Measurements from ENCODE around the gene DOLPP1. TPM values are rescaled to one million over a fixed set of nuclear protein-coding genes. Genes with fewer than 3 reads are reported as not detected.

DOLPP1 gene
- polyA plus RNA-seq, 1 donor from 2014 or later: 31.5 TPM

- Histone ChIP-seq H3K4me3 (ENCODE audit: low read length) (no peak overlapping the region), H3K27me3 (ENCODE audit: insufficient read depth, low read depth, low read length) (no peaks in the 10 kb centered on the region), H4K20me1 (ENCODE audit: insufficient read depth) (no peaks in the 10 kb centered on the region), H3K9ac (ENCODE audit: low read length) (no peak overlapping the region), H3K79me2 (replicated peaks; ENCODE audit: insufficient read depth, low read length) (peaks cover 18% of the 10 kb centered on the region), H3K27ac (ENCODE audit: low read length) (no peak overlapping the region), H3K9me3 (ENCODE audit: low read length) (no peaks in the 10 kb centered on the region), H3K4me2 (ENCODE audit: low read length) (no peak overlapping the region), H3F3A (ENCODE audit: insufficient read depth, low read length, poor library complexity, severe bottlenecking) (no peaks in the 10 kb centered on the region), H2AFZ (ENCODE audit: low read depth, low read length) (no peak overlapping the region), H3K36me3 (ENCODE audit: insufficient read depth, low read length) (no peaks in the 10 kb centered on the region), H3K9me2 (ENCODE audit: insufficient read depth, low read length) (no peaks in the 10 kb centered on the region)
- TF ChIP-seq CTCF (IDR thresholded peaks at IDR 0.05; ENCODE audit: poor library complexity, severe bottlenecking) (no peak), SMC3 (conservative IDR thresholded peaks at IDR 0.05; ENCODE audit: poor library complexity) (no peak), RAD21 (conservative IDR thresholded peaks at IDR 0.05) (no peak), MXI1 (conservative IDR thresholded peaks at IDR 0.05; ENCODE audit: poor library complexity, severe bottlenecking) (no peak), TAF1 (IDR thresholded peaks at IDR 0.05; ENCODE audit: low read depth) (no peak), REST (IDR thresholded peaks at IDR 0.05; ENCODE audit: borderline replicate concordance) (no peak), POLR2AphosphoS5 (IDR thresholded peaks at IDR 0.05) (no peak), EP300 (conservative IDR thresholded peaks at IDR 0.05; ENCODE audit: poor library complexity, severe bottlenecking) (no peak), EZH2 (IDR thresholded peaks at IDR 0.05; ENCODE audit: borderline replicate concordance, insufficient read depth, low read length, poor library complexity, severe bottlenecking) (no peak)
Observed at GRCh38 chr9:129078691-129079503, 2.0 kb upstream of the DOLPP1 start.

GRCh38 chr9:129079829-129080228 lies 1.1 kb upstream of the DOLPP1 start:
- no peak overlapping the region for H3K4me2 ChIP-seq (ENCODE audit: low read length)
- TF ChIP-seq TAF1 (IDR thresholded peaks at IDR 0.05; ENCODE audit: low read depth) (no peak), EZH2 (IDR thresholded peaks at IDR 0.05; ENCODE audit: borderline replicate concordance, insufficient read depth, low read length, poor library complexity, severe bottlenecking) (no peak), EP300 (conservative IDR thresholded peaks at IDR 0.05; ENCODE audit: poor library complexity, severe bottlenecking) (no peak), RAD21 (conservative IDR thresholded peaks at IDR 0.05) (no peak), CTCF (IDR thresholded peaks at IDR 0.05; ENCODE audit: poor library complexity, severe bottlenecking) (no peak)
- no peaks in the 10 kb centered on the region for H3K9me2 ChIP-seq (ENCODE audit: insufficient read depth, low read length)
- no peak overlapping the region for H2AFZ ChIP-seq (ENCODE audit: low read depth, low read length)
- H3K9ac ChIP-seq (ENCODE audit: low read length): no peak overlapping the region
- H3K27me3 ChIP-seq (ENCODE audit: insufficient read depth, low read depth, low read length): no peaks in the 10 kb centered on the region
- peaks cover 18% of the 10 kb centered on the region for H3K79me2 ChIP-seq (replicated peaks; ENCODE audit: insufficient read depth, low read length)
- H3F3A ChIP-seq (ENCODE audit: insufficient read depth, low read length, poor library complexity, severe bottlenecking): no peaks in the 10 kb centered on the region
- peak overlapping the region; percentile 86 for H3K4me3 ChIP-seq (ENCODE audit: low read length)
- no peaks in the 10 kb centered on the region for H4K20me1 ChIP-seq (ENCODE audit: insufficient read depth)
- H3K27ac ChIP-seq (ENCODE audit: low read length): no peak overlapping the region
- no peaks in the 10 kb centered on the region for H3K36me3 ChIP-seq (ENCODE audit: insufficient read depth, low read length)
- H3K9me3 ChIP-seq (ENCODE audit: low read length): no peaks in the 10 kb centered on the region
